SK-N-SH (cell line): ENCODE measurements around the gene SLC39A13. TPM values are rescaled to one million over a fixed set of nuclear protein-coding genes. Genes with fewer than 3 reads are reported as not detected.

ENCODE experiments used
- CTCF ChIA-PET: fragments of 300-600, 350-600 bp; formaldehyde crosslinking; extraction: SDS; loops from one replicate; lab custom pipeline; 2021; lab: Yijun Ruan, JAX
- POLR2A ChIA-PET: fragments of 350-600 bp; sonication (Branson Sonifier 250); formaldehyde crosslinking; extraction: SDS; loops from one replicate; lab custom pipeline; 2020; ENCODE audit warnings: antibody characterized with exemption, inconsistent platforms; lab: Yijun Ruan, JAX
- DNase-seq: peaks from one replicate; pipeline ENCODE4 v3.0.0; 2012
- H2AFZ ChIP-seq: fragments of 200-600 bp; sonication (generic); 2 replicates; pipeline ENCODE4 v1.8.1; 2016; ENCODE audit warnings: antibody characterized with exemption, mild to moderate bottlenecking, low read depth
- H3F3A ChIP-seq: fragments of 200-600 bp; sonication (generic); replicated peaks from 2 replicates; pipeline ENCODE3; 2016; ENCODE audit warnings: antibody characterized with exemption, mild to moderate bottlenecking; ENCODE audit not compliant: insufficient read depth
- H3K27ac ChIP-seq, 2 experiments: fragments of 200-500 bp in 1 of 2; fragments of 200-600 bp in 1 of 2; sonication (Bioruptor generic) in 1 of 2; sonication (generic), shearing (Covaris generic) in 1 of 2; 2 replicates each; pipeline versions ENCODE4 v1.5.1 to v1.6.1; 2014 to 2016; ENCODE audit warnings: low read depth in 2 of 2, inconsistent platforms in 1 of 2, low read length in 1 of 2, mild to moderate bottlenecking in 1 of 2, mixed read lengths in 1 of 2
- H3K27me3 ChIP-seq: fragments of 200-600 bp; sonication (generic), shearing (Covaris generic); 2 replicates; pipeline ENCODE4 v1.6.1; 2016; ENCODE audit warnings: mixed run types; ENCODE audit not compliant: insufficient read depth
- H3K36me3 ChIP-seq, 2 experiments: fragments of 200-500 bp in 1 of 2; fragments of 200-600 bp in 1 of 2; sonication (Bioruptor generic) in 1 of 2; sonication (generic) in 1 of 2; replicated peaks in 1 of 2; 2 replicates each; pipeline versions ENCODE3 to v1.5.1; 2014 to 2016; ENCODE audit warnings: low read length in 1 of 2, mild to moderate bottlenecking in 1 of 2; ENCODE audit not compliant: insufficient read depth in 2 of 2, control insufficient read depth in 1 of 2
- H3K4me1 ChIP-seq, 2 experiments: fragments of 200-500 bp in 1 of 2; fragments of 200-600 bp in 1 of 2; sonication (Bioruptor generic) in 1 of 2; sonication (generic), shearing (Covaris generic) in 1 of 2; 2 replicates each; pipeline versions ENCODE4 v1.5.1 to v1.6.1; 2014 to 2016; ENCODE audit warnings: low read depth in 1 of 2, low read length in 1 of 2, mixed run types in 1 of 2; ENCODE audit not compliant: insufficient read depth in 2 of 2, control insufficient read depth in 1 of 2
- H3K4me2 ChIP-seq: fragments of 200-600 bp; sonication (generic), shearing (Covaris generic); 2 replicates; pipeline ENCODE4 v1.6.1; 2017; ENCODE audit warnings: mixed run types
- H3K4me3 ChIP-seq, 2 experiments: fragments of 200-500 bp in 1 of 2; fragments of 200-600 bp in 1 of 2; sonication (Bioruptor generic) in 1 of 2; sonication (generic), shearing (Covaris generic) in 1 of 2; 2 replicates each; pipeline versions ENCODE4 v1.5.1 to v1.8.1; 2014 to 2016; ENCODE audit warnings: low read depth in 2 of 2, inconsistent platforms in 1 of 2, low read length in 1 of 2, mild to moderate bottlenecking in 1 of 2, mixed read lengths in 1 of 2, moderate library complexity in 1 of 2
- H3K79me2 ChIP-seq: fragments of 200-600 bp; sonication (generic); 2 replicates; pipeline ENCODE4 v1.8.1; 2017; ENCODE audit warnings: mild to moderate bottlenecking; ENCODE audit not compliant: insufficient read depth
- H3K9ac ChIP-seq: fragments of 200-600 bp; sonication (generic); 2 replicates; pipeline ENCODE4 v1.6.1; 2017; ENCODE audit warnings: mixed run types
- H3K9me2 ChIP-seq: fragments of 200-600 bp; sonication (generic); 2 replicates; pipeline ENCODE4 v1.6.1; 2017; ENCODE audit warnings: mixed run types
- H3K9me3 ChIP-seq: fragments of 200-600 bp; sonication (generic); 2 replicates; pipeline ENCODE4 v1.6.1; 2017; ENCODE audit warnings: mixed run types, mild to moderate bottlenecking, moderate library complexity
- H4K20me1 ChIP-seq: fragments of 200-600 bp; sonication (generic); 2 replicates; pipeline ENCODE4 v1.6.1; 2017; ENCODE audit warnings: mild to moderate bottlenecking, mixed run types; ENCODE audit not compliant: insufficient read depth
- EZH2phosphoT487 ChIP-seq: fragments of 200-600 bp; sonication (generic); IDR thresholded peaks from 2 replicates; pipeline ENCODE4 v1.6.1; 2017; ENCODE audit warnings: low read depth, mixed run types, mild to moderate bottlenecking, antibody characterized with exemption, moderate library complexity, borderline replicate concordance
- FOSL2 ChIP-seq: IDR thresholded peaks from 2 replicates; pipeline ENCODE4 v1.4.0; 2012; ENCODE audit warnings: low read depth, mild to moderate bottlenecking, moderate library complexity, borderline replicate concordance
- FOXJ3 ChIP-seq: sonication (generic); formaldehyde crosslinking; IDR thresholded peaks from 2 replicates; pipeline ENCODE4 v1.5.1; 2020; ENCODE audit warnings: mild to moderate bottlenecking, missing genetic modification reagents
- GABPA ChIP-seq: IDR thresholded peaks from 2 replicates; pipeline ENCODE4 v1.4.0; 2012; ENCODE audit warnings: low read depth, mild to moderate bottlenecking
- RAD21 ChIP-seq: IDR thresholded peaks from 2 replicates; pipeline ENCODE4 v1.6.1; 2012; ENCODE audit warnings: mild to moderate bottlenecking, low read length
- RCOR1 ChIP-seq: fragments of 150-350 bp; IDR thresholded peaks from 2 replicates; pipeline ENCODE4 v1.6.1; 2017; ENCODE audit warnings: antibody characterized with exemption, low read length
- RFX5 ChIP-seq: IDR thresholded peaks from 2 replicates; pipeline ENCODE4 v1.6.1; 2012; ENCODE audit warnings: mild to moderate bottlenecking, improper control_type of control experiment, low read length
- RXRA ChIP-seq: IDR thresholded peaks from 2 replicates; pipeline ENCODE4 v1.4.0; 2012; ENCODE audit warnings: low read depth, mild to moderate bottlenecking, borderline replicate concordance
- TAF1 ChIP-seq: IDR thresholded peaks from 2 replicates; pipeline ENCODE4 v1.6.1; 2012; ENCODE audit warnings: low read depth, mild to moderate bottlenecking, low read length, moderate library complexity, borderline replicate concordance
- TCF12 ChIP-seq: IDR thresholded peaks from 2 replicates; pipeline ENCODE4 v1.4.0; 2012
- WGBS: methylation state at CpG from one replicate; pipeline ENCODE4 v1.1.6; 2017; ENCODE audit warnings: low lambda C conversion rate; 5-methylcytosine and 5-hydroxymethylcytosine counted together
- polyA plus RNA-seq, 3 experiments: library from polyadenylated mRNA; depleted of rRNA; stranded (reverse); fragments of >200 nt; gene quantifications; 2 replicates each; pipeline ENCODE4 v1.2.3, GENCODE V29; 2012
- TF ChIP-seq, protein P1 (sequence below): IDR thresholded peaks from 2 replicates; pipeline ENCODE4 v1.4.0; 2012; ENCODE audit warnings: low read depth, borderline replicate concordance
- TF ChIP-seq, protein P2 (sequence below): IDR thresholded peaks from 2 replicates; pipeline ENCODE4; 2012

Gene SLC39A13
- polyA plus RNA-seq, 1 of the 3 experiments (the other 2 are of a cell fraction), result 65.5 TPM

DNA sequence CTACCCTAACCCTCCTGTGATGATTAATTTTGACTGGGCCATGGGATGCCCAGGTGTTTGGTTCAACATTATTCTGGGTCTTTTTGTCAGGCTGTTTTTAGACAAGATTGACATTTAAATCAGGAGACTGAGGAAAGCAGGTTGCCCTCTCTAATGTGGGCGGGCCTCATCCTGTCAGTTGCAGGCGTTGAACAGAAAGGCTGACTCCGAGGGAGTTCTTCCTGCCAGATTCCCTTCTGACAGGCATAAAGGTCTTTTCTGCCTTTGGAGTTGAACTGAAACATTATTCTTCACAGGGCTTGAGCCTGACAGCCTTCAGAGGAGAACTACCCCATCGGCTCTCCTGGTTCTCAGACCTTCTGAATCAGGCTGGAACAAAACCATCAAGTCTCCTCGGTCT, 22.1 kb downstream of the SLC39A13 start:
- Histone ChIP-seq H4K20me1 (no peaks in the 10 kb centered on the region), H3F3A (peaks cover 15% of the 10 kb centered on the region), H3K27ac (no peak overlapping the region), H3K4me2 (no peak overlapping the region), H3K9me3 (no peaks in the 10 kb centered on the region), H3K9ac (no peak overlapping the region), H3K4me3 (no peak overlapping the region), H3K79me2 (peaks cover 6% of the 10 kb centered on the region), H3K4me1 (peaks cover 0 to under 1% of the 10 kb centered on the region in 2 experiments; a peak in 1 of 4 replicates), H2AFZ (no peak overlapping the region), H3K27me3 (no peaks in the 10 kb centered on the region), H3K9me2 (no peaks in the 10 kb centered on the region), H3K36me3 (no peaks in the 10 kb centered on the region)
- 82% methylated on average over 5 of the region's 5 CpGs for WGBS
- no peak for DNase-seq
- TF ChIP-seq GABPA (no peak), FOSL2 (no peak), RXRA (no peak)
- TF ChIP-seq, protein P1, sequence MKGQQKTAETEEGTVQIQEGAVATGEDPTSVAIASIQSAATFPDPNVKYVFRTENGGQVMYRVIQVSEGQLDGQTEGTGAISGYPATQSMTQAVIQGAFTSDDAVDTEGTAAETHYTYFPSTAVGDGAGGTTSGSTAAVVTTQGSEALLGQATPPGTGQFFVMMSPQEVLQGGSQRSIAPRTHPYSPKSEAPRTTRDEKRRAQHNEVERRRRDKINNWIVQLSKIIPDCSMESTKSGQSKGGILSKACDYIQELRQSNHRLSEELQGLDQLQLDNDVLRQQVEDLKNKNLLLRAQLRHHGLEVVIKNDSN, result no peak
- ChIA-PET CTCF (no interaction called here), POLR2A (no interaction called here)

DNA sequence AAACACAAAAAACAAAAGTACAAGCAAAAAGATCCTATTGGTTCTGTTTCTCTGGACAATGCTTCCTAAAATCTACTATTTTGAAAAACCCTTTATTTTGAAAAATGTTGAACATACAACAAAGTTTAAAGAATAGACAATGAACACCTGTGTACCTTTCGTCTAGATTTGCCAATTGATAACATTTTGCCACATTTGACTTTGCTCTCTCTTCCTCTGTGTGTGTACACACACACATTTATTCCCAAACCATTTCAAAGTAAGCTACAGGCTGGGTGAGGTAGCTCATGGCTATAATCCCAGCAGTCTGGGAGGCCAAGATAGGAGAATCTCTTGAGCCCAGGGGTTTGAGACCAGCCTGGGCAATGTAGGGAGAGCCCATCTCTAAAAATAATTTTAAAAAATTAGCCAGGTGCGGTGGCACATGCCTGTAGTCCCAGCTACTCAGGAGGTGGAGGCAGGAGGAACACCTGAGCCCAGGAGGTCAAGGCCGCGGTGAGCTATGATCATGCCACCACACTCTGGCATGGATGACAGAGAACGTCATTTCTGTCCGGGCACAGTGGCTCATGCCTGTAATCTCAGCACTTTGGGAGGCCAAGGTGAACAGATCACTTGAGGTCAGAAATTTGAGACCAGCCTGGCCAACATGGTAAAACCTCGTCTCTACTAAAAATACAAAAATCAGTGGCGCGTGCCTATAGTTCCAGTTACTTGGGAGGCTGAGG, 23.1 kb downstream of the SLC39A13 start:
- H3K36me3 ChIP-seq, result no peaks in the 10 kb centered on the region
- H3K4me1 ChIP-seq, result no peaks in the 10 kb centered on the region
- H3F3A ChIP-seq, result peaks cover 15% of the 10 kb centered on the region
- ChIA-PET POLR2A (no interaction called here), CTCF (interaction anchor here (0.6 to 1.0 kb wide), 2 partner anchors 38 to 58 kb away, joined by 3 to 4 read pairs; no protein-coding TSS in a partner anchor)
- DNase-seq, result no peak
- no peaks in the 10 kb centered on the region for H3K9me3 ChIP-seq
- no peaks in the 10 kb centered on the region for H4K20me1 ChIP-seq
- no peak overlapping the region for H2AFZ ChIP-seq
- TF ChIP-seq, protein P2, sequence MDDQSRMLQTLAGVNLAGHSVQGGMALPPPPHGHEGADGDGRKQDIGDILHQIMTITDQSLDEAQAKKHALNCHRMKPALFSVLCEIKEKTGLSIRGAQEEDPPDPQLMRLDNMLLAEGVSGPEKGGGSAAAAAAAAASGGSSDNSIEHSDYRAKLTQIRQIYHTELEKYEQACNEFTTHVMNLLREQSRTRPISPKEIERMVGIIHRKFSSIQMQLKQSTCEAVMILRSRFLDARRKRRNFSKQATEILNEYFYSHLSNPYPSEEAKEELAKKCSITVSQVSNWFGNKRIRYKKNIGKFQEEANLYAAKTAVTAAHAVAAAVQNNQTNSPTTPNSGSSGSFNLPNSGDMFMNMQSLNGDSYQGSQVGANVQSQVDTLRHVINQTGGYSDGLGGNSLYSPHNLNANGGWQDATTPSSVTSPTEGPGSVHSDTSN, result no peak
- TF ChIP-seq EZH2phosphoT487 (no peak), TAF1 (no peak), RAD21 (no peak), TCF12 (no peak), FOXJ3 (CRISPR knock-in tag) (no peak), RFX5 (no peak), RCOR1 (no peak)
- H3K4me2 ChIP-seq, result no peak overlapping the region
- no peaks in the 10 kb centered on the region for H3K9me2 ChIP-seq
- H3K27me3 ChIP-seq, result no peaks in the 10 kb centered on the region
- no peaks in the 10 kb centered on the region for H3K79me2 ChIP-seq
- 92% methylated on average over 9 of the region's 9 CpGs for WGBS
- no peak overlapping the region for H3K27ac ChIP-seq
- no peak overlapping the region for H3K9ac ChIP-seq
- H3K4me3 ChIP-seq, result no peak overlapping the region
